RPMI7951 (cell line): ENCODE data around the gene VPS13C. TPM values are rescaled to one million over a fixed set of nuclear protein-coding genes. Genes with fewer than 3 reads are reported as not detected.
A peak's percentile ranks its signal among the peaks of the same experiment; 100 is the strongest.
"Not testable (repeated sequence)": the region's sequence is repeated elsewhere in the genome, so short reads cannot be mapped to it uniquely, and the experiment has no call there.

Experiments used
- DNase-seq: peaks from one replicate; pipeline ENCODE4 v3.0.0-alpha.2; 2012; ENCODE audit warnings: low read depth
- total RNA-seq: library from RNA; depleted of rRNA; stranded (reverse); fragments of >200 nt; shearing (Covaris generic); gene quantifications from 2 replicates; pipeline ENCODE4 v1.2.3, GENCODE V29; 2014

VPS13C gene
- total RNA-seq, 1 experiment from 2014 or later = 30.3 TPM

- no peak for DNase-seq
These were observed 12.9 kb downstream of the VPS13C start for GRCh38 chr15:62047282-62047827.

- no peak for DNase-seq
These were observed 14.0 kb downstream of the VPS13C start for GRCh38 chr15:62046078-62046743.

GRCh38 chr15:62035256-62035924 lies 24.9 kb downstream of the VPS13C start:
- peak; percentile 62 for DNase-seq

GRCh38 chr15:62027916-62028315 lies 32.3 kb downstream of the VPS13C start:
- DNase-seq = no peak

- DNase-seq = no peak
These were observed 33.0 kb downstream of the VPS13C start for GRCh38 chr15:62027263-62027565.

GRCh38 chr15:62026487-62027262 lies 33.6 kb downstream of the VPS13C start:
- DNase-seq = no peak

GRCh38 chr15:62021991-62022600 lies 38.2 kb downstream of the VPS13C start:
- peak; percentile 17 for DNase-seq

GRCh38 chr15:62020576-62021160 lies 39.6 kb downstream of the VPS13C start:
- DNase-seq = peak; percentile 19

GRCh38 chr15:62005354-62005753 lies 54.9 kb downstream of the VPS13C start:
- not testable (repeated sequence) for DNase-seq

GRCh38 chr15:61997786-61998185 lies 62.5 kb downstream of the VPS13C start:
- no peak for DNase-seq

- no peak for DNase-seq
These were observed 64.1 kb downstream of the VPS13C start for GRCh38 chr15:61996056-61996635.

GRCh38 chr15:61994216-61994615 lies 66.0 kb downstream of the VPS13C start:
- no peak for DNase-seq

- no peak for DNase-seq
These were observed 67.7 kb downstream of the VPS13C start for GRCh38 chr15:61992518-61992917.

GRCh38 chr15:61989667-61990066 lies 70.6 kb downstream of the VPS13C start:
- DNase-seq = no peak

- no peak for DNase-seq
These were observed 72.4 kb downstream of the VPS13C start for GRCh38 chr15:61987824-61988223.

- DNase-seq = no peak
These were observed 77.2 kb downstream of the VPS13C start for GRCh38 chr15:61983081-61983480.

- no peak for DNase-seq
These were observed 82.0 kb downstream of the VPS13C start for GRCh38 chr15:61978225-61978624.

GRCh38 chr15:61974759-61975158 lies 85.5 kb downstream of the VPS13C start:
- DNase-seq = peak; percentile 10

GRCh38 chr15:61974118-61974517 lies 86.1 kb downstream of the VPS13C start:
- no peak for DNase-seq

- DNase-seq = peak; percentile 5
These were observed 108.3 kb downstream of the VPS13C start for GRCh38 chr15:61951949-61952348.

- DNase-seq = no peak
These were observed 113.5 kb downstream of the VPS13C start for GRCh38 chr15:61946778-61947177.
